ENCODE data around the gene MCM6.
"Not testable (repeated sequence)": the region's sequence is repeated elsewhere in the genome, so short reads cannot be mapped to it uniquely, and the experiment has no call there.

MCM6 gene

GRCh38 chr2:135820003-135820618, 56.1 kb downstream of the MCM6 start:
- no peak for DNase-seq (ENCODE audit: low read depth)

GRCh38 chr2:135818937-135819610, 57.2 kb downstream of the MCM6 start:
- peak; percentile 16 for DNase-seq (ENCODE audit: low read depth)

- DNase-seq (ENCODE audit: low read depth): no peak
Measured at GRCh38 chr2:135817951-135818350, 58.3 kb downstream of the MCM6 start.

- no peak for DNase-seq (ENCODE audit: low read depth)
Measured at GRCh38 chr2:135817466-135817865, 58.8 kb downstream of the MCM6 start.

- no peak for DNase-seq (ENCODE audit: low read depth)
Measured at GRCh38 chr2:135815269-135815668, 61.0 kb downstream of the MCM6 start.

GRCh38 chr2:135812907-135813511, 63.2 kb downstream of the MCM6 start:
- no peak for DNase-seq (ENCODE audit: low read depth)

GRCh38 chr2:135807874-135808273, 68.4 kb downstream of the MCM6 start:
- not testable (repeated sequence) for DNase-seq (ENCODE audit: low read depth)

GRCh38 chr2:135803278-135803677, 73.0 kb downstream of the MCM6 start:
- no peak for DNase-seq (ENCODE audit: low read depth)

- DNase-seq (ENCODE audit: low read depth): no peak
Measured at GRCh38 chr2:135802350-135802749, 73.9 kb downstream of the MCM6 start.

GRCh38 chr2:135800513-135801460, 75.5 kb downstream of the MCM6 start:
- no peak for DNase-seq (ENCODE audit: low read depth)

GRCh38 chr2:135799738-135800137, 76.5 kb downstream of the MCM6 start:
- no peak for DNase-seq (ENCODE audit: low read depth)

GRCh38 chr2:135798762-135799161, 77.5 kb downstream of the MCM6 start:
- DNase-seq (ENCODE audit: low read depth): no peak

- DNase-seq (ENCODE audit: low read depth): no peak
Measured at GRCh38 chr2:135798275-135798705, 78.0 kb downstream of the MCM6 start.

- DNase-seq (ENCODE audit: low read depth): peak; percentile 74
Measured at GRCh38 chr2:135797497-135798274, 78.6 kb downstream of the MCM6 start.

- no peak for DNase-seq (ENCODE audit: low read depth)
Measured at GRCh38 chr2:135796606-135797005, 79.6 kb downstream of the MCM6 start.

GRCh38 chr2:135795641-135796040, 80.6 kb downstream of the MCM6 start:
- not testable (repeated sequence) for DNase-seq (ENCODE audit: low read depth)

- DNase-seq (ENCODE audit: low read depth): no peak
Measured at GRCh38 chr2:135792401-135793150, 83.7 kb downstream of the MCM6 start.

GRCh38 chr2:135791418-135792190, 84.6 kb downstream of the MCM6 start:
- DNase-seq (ENCODE audit: low read depth): peak; percentile 12

GRCh38 chr2:135790423-135790822, 85.8 kb downstream of the MCM6 start:
- DNase-seq (ENCODE audit: low read depth): no peak

All from fibroblast of gingiva (primary cell).